ENCODE measurements around the gene PACSIN1.
A peak's percentile ranks its signal among the peaks of the same experiment; 100 is the strongest.

Gene PACSIN1

DNA sequence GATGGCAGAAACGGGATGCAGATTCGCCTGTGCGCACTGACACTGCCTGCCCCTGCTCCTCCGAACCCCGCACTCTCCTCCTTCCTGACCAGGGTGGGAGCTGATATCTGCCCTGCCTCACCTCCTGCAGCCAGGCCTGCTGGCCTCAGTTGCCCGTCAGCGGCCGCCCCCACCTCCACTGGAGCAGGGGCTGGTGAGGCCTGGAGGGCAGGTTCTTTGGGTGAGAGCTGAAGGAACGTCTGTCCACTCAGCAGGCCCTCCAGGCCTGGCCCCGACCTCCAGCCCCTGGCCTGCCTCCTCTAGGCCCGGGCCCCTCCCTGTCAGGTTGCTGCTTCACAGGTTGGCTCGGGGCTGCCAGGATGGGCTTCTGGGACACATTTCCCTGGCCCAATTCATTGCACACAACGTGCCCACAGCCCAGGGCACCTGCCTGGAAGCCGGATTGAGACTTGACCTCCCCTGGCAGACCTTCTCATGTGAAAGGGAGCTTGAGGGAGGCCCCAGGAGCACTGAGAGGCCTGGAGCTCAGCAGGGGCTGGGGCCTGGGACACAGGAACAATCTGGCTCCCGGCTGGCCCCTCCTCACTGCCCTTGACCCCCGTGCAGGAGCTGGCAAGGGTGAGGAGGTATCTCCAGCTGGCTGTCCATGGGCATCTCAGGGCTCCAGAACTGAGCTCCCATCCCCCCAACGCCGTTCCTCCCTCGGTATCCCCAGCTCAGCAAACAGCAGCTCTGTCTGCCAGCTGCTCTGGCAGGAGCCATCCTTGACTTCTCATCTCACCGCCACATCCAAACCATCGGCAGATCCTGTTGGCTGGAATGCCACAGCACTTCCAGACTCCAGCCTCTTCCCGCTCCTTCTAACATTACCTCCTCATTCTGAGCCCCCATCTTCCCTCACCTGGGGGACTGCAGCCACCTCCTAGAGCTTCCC, 50.8 kb downstream of the PACSIN1 start:
- DNase-seq, result no peak

DNA sequence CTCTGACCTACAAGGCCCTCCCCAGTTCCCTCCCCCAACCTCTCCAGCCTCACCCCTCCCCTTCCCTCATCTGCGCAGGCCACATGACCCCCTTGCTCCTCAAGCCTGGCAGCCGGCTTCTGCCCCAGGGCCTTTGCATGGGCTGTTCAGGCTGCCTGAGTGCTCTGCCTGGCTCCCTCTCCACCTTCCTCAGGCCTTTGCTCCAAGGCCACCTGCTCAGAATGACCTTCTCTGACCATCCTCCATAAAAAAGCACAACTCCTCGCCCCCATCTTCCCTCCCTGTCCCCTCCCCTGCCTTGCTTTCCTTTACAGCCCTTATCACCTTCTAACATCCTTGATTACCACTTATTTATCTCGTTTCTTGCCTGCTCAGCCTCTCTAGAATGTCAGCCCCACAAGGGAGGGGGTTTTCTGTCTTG, 51.6 kb downstream of the PACSIN1 start:
- DNase-seq, result no peak

DNA sequence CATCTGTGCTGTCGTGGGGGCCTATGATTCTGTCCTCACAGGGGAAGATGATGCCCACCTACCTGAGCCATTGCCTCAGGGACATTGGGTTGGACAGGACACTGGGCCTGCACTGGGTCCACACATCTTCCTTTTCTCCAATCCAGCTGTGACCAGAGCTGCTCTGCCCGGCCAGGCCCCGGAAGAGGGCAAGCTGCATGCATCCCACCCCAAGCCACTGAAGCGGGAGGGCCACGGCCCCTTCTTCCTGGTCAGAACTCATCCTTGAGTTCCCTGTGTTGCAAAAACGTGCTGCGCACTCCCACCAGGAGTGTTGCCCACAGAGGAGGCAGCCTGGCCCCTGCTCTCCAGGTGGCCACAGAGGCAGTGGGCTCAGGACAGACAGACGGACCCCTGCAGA, 52.1 kb downstream of the PACSIN1 start:
- DNase-seq, result no peak

DNA sequence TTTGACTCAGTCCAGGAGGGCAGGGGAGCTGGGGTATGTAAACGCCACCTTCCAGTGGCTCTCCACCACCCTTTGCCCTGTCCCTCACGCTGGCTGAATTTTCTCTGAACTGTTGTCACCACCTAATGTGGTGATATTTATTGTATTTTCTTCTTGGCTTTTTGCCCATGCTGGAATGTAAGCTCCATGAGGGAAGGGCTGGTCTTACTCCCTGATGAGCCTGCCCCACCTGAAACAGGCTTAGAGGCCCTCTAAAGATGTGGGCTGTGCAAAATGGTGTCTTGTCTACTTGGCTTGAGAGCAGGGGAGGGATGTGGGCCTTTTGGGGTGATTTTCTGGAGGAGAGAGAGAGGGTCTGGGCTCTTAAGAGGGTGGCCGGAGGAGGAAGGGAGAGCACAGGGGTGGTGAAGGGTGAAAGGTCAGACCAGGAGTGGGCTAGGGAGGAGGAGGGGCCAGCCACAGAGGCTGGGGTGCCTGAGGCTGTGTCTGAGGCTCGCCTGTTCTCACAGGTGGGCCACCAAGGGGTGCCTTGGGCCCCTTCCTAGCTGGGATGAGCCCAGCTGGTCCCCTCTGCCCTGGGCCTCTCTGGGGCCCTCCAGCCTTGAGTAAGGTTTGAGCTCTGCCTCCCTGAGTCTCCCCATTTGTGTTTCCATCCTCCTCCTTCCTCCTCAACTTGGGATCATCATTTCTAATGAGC, 52.9 kb downstream of the PACSIN1 start:
- no peak for DNase-seq

DNA sequence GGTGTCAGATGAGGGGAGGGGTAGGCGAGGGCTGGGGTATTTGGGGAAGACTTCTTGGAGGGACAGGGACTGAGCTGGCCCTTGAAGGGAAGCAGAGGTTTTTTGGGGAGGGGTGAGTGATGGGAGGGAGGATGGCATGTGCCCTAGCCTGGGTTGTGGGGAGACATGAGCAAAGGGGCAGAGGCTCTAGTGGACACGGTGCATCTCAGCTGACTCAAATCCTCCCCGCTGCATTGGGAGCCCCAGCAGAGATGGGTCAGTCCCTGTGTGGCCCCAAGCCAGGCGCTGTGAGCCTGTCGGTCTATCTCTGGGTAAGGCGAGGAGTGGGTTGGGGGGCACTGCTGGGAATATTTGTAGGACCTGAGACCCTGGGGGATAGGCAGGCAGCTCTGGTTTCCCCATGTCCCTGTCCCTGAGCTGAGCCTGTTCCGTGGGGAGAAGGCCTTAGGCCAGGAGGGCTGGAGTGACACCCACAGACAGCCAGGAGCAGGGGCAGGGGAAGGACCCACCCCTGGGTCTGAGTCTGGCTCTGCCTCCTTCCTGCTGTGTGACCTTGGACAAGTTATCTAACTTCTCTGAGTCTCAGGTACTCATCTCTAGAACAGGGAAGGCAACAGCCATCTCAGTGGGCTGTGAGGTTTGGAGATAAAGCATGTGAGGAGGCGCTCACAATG, 54.2 kb downstream of the PACSIN1 start:
- no peak for DNase-seq

DNA sequence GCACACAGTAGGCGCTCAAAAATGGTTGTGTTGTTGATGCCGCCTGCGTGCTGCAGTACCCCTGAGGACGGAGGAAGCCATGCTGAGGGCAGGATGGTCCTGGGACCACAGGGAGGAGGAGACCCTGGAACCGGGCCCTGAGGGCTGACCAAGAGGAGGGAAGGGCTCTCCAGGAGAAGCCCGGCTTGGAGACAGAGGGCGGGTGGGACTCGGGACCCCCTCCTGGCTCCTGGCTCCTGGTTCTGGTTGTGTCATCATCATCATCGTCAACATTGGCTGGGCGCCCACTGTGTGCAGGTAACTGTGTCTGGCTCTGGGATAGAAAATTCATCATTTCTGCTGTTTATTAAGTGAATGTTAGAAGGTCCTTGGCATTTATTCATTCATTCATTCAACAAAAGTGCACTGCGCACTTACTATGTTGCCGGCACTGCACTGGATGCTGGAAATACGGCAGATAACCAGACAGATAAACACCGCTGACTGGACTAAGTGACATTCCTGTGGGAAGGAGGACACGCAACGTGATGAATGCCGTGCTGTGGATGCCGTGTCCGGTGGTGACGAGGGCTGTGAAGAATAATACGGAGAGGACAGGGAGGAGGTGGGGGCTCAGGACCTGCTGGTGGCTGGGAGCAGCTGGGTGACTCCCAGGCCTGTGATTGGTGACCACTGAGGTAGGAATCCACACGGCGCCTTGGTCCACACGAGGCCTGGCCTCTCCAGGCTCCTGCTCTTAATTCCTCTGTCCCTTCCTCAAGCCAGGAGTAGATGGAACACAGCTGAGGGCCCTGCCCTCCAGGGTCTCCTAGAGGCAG, 55.0 kb downstream of the PACSIN1 start:
- no peak for DNase-seq

DNA sequence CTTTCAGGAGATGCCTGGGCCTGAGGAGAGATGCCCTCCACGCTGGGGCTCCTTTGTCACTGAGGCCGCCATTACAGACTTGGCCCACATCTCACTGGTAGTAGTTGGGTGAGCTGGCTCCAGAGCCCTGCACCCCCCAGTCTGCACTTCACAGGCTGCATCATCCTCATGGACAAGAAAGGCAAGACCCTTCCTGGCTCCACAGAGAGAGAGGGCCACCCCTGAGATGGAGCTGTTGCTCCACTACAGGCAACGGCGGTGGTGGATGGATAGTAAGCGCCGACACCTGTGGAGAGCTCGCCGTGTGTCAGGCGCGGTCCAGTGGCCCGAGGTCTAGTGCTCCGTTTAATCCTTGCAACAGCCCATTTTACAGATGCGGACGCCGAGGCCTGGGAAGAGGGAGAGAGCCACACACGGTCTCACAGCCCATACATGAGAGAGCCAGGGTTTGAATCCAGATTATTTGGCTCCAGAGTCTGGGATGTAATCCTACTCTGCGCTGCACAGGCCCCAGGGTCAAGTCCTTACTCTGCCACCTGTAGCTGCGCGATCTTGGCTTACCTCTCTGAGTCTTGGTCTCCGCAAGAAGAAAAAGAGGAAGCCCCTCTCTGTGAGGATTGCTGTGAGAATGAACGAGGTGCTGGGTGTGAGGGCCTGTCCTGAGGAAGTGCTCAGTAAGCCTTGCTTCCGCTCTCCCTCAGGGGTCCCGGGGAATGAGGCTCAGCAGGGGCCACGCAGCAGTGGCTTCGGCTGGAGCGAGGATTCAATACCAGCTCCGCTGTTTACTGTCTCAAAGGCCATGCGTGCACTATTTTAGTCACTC, 55.8 kb downstream of the PACSIN1 start:
- no peak for DNase-seq

DNA sequence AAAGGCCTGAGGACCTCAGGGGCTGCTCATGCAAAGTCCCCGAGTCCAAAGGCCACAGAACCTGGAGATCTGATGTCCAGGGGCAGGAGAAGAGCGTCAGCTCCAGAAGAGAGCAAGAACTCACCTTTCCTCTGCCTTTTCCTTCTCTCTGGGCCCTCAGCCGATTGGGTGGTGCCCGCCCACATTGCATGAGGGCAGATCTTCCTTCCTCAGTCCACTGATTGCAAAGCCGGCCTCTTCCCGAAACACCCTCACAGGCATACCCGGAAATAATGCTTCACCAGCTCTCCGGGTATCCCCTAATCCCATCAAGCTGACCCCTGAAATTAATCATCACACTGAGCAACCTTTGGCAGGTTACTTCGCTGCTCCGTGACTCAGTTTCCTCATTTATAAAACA, 56.9 kb downstream of the PACSIN1 start:
- no peak for DNase-seq

DNA sequence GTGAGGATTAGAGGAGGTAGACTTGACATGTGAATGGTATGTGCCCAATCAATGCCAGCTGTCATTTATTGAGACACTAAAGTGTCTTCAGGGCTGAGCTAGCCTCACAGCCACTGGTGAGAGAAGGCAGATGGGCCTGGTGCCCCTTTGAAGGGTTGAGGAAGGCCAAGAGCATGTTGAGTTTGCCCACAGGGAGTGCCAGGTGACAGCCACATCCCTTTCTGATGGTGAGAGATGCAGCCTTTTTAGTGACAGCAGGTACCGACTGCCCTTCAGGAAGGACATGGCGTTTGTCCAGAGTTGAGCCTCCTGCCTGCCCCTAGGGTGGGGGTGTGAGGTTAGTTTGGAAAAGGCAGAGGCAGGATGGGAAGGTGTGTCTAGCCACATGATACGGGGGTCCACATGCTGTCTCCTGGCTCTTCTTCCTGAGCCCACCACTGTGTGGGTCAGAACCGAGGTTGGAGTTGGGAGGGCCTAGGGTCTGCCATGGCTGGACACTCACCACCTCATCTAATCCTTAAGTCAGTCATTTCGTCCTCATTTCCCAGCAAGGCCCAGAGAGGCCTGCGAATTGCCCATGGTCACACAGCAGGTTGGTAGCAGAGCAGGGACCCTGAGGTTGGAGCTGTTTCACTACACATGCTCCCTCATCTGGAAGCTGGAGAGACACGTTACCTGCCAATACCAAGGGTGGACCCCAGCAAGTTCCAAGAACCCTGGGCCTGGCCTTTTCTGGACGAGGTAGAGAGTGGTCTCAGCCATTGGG, 57.7 kb downstream of the PACSIN1 start:
- no peak for DNase-seq

DNA sequence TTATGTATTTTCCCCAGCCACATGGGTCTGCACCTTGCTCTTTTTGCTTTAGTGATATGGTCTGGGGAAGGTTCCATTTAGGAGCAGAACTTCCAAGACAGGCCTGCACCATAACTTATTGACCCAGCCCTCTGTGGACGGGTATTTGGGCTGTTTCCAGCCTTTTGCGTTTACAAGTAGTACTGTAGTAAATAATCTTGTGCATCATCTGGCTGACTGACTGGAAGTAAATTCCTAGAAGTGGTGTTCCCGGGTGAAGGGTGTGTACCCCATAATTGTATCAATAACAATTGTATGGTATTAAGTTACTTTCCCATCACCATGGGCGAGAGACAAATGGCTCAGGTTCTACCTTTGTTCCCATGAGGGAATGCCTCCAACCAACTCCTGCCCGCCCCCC, 58.6 kb downstream of the PACSIN1 start:
- no peak for DNase-seq

DNA sequence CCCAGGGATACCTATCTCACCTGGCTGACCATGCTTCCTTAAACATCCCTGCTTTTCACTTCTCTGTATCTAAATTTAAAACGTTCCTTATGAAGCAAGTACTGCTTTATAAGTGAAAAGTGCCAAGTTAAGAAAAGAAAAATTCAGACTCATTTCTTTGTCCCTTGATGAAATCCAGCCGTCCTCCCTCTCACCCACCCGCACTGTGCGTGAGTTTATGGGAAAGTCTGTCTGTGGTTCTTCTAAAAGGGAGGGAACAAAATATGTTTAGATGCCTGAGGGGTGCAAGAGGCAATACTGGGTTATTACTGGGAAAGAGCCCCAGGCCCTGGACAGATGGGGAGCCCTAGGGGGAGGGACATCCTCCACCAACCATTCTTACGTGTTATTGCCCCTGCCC, 59.1 kb downstream of the PACSIN1 start:
- DNase-seq, result no peak

DNA sequence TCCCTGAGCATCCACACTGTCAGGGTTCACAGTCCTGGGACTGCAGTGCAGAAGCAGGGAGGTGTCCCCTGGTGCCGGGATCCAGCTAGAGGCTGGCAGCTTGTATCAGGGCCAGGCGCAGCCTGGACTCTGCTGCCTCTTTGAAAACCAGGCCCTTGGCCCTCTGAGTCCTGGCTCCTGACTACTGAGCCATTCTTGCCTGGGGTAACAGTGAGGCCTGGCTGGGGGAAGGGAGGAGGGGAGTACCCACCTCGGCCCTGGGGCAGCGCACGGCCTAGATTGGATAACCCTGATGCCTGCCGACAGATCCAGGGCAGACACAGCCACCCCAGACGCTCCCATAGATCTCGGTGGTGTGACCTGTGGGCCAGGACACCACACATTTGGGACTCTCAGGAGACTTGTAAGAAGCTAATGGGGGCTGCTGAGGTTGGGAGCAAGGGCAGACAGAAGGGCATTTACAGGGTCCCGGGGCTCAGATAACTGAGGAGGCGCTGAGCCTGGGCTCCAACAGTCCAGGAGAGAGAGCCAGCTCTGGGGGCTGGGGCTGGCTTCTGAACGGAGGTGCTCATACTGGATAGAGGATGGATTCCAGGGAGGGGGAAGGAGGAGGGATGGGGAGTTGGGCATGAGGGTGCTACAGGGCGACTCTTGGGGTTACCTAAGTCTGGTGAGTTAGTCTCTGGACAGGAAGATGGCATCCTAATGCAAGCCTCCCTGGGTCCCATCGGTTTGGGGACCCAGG, 59.7 kb downstream of the PACSIN1 start:
- no peak for DNase-seq

DNA sequence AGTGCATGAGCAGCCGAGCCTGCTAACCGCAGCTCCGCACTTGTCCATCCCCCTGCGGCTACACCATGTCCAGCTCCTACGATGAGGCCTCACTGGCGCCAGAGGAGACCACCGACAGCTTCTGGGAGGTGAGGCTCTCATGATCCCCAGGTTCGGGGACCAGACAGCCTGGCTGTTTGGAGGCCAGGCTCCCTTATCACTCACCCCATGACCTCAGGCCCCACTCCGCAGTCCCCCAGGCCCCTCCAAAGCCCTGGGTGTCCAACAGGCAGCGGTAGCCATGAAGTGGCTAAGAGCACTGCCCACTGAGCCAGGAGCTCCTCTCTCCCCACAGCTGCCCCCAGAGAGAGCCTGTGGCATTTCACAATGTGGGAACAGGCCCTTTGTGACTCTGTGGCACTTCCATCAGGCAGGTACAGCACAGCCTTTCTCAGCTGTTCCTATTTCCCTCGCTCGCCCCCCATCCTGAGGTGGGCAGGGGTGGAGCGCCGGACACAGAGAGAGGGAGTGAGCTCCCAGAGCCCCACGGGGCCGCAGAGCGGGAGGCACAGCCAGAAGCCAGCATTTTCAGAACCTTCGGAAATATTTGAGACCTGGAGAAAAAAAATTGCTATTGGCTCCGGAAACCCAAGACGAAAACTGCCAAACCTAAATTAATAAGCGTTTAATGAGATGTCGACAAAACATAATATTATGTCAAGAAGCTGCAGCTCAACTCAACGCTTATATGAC, 60.5 kb downstream of the PACSIN1 start:
- DNase-seq, result no peak

DNA sequence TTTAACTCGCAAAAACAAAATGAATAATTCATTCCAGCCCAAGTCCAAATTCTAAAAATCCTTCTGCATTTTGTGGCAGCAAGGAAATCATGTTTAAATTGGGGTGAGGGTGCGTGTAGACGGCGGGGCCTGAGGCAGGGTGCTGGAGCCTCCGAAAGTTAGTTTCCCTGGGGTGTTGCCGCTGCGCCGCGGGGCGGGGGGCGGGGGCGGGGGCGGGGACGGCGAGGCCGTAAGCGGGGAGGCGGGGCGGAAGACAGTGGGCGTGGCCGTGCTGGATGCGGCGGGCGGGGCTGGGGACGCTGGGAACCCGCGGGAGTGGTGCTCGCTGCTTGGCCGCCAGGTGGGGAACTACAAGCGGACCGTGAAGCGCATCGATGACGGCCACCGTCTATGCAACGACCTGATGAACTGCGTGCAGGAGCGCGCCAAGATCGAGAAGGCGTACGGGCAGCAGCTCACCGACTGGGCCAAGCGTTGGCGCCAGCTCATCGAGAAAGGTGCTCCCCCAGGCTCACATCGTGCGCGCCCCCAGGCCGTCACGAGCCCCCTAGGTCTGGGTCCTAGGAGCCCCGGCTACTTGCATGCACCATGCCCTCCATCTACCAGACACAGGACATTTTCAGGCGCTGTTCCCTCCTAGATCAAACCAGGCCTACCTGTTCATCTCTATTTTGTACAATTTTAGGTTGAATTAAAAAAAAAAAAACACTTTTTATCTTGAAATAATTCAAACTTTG, 61.3 kb downstream of the PACSIN1 start:
- peak; percentile 80 for DNase-seq

DNA sequence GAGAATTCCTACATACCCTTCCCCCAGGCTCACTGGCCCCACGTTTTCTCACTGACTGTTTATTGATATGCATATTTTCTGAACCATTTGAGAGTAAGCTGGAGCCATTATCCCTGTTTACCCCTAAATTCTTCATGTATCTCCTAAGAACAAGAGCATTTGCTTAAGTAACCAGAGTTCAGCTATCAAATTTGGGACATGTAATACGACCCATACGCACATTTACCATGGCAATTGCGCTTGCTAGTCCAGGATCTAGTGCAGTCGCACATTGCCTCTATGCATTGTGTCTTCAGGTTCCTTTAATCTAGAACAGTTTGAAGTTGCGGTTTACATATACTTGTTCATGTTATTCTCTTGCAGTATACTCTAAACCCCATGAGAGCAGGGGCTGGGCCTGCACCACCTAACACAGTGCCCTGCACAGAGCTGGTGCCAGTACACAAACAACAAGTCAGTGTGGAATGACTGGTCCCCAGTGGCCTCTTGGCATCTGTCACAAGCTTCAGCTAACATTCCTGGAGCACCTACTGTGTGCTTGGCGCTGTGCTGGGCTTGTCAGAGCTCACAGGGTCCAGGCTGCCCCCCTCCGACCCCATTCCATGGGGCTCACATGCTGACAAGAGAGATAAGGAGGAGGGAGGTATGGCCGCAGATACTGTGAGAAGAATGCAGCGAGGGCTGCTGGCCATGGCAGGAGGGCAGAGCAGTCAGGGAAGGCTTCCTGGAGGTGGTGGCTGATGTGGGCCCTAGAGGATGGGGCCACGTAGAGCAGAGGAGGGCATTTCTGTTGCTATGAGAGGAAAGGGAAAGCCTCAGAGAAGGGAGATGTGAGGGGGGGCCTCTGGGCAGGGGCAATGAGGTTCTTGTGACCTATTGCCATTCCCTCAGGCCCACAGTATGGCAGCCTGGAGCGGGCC, 62.1 kb downstream of the PACSIN1 start:
- DNase-seq, result peak; percentile 48

DNA sequence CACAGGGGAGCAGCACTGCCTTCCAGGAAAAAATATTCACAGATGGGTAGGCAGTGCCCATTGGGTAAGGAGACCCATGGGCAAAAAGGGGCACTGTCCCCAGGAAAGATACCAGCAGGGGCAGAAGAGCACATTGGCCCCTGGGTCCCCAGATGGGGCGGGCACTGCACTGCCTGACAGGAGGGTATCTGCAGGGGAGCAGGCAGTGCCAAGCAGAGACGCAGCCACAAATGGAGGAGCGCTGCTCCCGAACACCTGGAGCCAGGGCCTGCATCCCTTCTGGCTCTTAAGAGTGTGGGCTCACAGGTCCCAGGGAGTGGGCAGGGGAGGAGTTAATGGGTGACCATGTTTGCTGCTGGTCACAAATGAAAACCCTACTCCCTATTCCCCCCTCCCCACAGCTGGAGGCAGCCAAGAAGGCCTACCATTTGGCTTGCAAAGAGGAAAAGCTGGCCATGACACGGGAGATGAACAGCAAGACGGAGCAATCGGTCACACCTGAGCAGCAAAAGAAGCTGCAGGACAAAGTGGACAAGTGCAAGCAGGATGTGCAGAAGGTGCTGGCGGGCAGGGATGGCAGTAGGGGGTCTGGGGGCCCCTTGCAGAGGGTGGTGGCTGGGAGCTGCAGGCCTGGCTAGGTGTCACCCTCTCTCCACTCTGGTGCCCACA, 63.3 kb downstream of the PACSIN1 start:
- no peak for DNase-seq

DNA sequence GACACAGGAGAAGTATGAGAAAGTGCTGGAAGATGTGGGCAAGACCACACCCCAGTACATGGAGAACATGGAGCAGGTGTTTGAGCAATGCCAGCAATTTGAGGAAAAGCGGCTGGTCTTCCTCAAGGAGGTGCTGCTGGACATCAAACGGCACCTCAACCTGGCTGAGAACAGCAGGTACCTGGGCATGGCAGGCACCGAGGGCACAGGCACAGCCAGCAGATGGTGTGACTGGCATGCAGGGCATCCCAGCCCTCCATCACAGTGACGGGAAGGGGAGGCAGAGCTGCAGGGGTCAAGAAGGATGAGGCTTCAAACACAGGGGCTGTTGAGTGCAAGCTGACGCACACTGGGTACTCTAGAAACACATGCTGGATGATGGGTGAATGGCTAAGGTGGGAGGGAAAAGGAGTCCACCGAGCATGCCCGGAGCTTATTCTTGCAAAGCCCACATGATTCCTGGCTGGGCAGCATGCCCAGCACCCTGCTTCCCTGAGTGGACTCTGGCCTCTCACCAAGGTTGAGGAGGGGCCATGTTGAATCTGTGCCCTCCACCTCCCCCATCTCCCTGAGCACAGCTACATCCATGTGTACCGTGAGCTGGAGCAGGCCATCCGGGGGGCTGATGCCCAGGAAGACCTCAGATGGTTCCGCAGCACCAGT, 63.9 kb downstream of the PACSIN1 start:
- DNase-seq, result no peak
